Measurements from ENCODE around the gene SLC20A1.

DNA sequence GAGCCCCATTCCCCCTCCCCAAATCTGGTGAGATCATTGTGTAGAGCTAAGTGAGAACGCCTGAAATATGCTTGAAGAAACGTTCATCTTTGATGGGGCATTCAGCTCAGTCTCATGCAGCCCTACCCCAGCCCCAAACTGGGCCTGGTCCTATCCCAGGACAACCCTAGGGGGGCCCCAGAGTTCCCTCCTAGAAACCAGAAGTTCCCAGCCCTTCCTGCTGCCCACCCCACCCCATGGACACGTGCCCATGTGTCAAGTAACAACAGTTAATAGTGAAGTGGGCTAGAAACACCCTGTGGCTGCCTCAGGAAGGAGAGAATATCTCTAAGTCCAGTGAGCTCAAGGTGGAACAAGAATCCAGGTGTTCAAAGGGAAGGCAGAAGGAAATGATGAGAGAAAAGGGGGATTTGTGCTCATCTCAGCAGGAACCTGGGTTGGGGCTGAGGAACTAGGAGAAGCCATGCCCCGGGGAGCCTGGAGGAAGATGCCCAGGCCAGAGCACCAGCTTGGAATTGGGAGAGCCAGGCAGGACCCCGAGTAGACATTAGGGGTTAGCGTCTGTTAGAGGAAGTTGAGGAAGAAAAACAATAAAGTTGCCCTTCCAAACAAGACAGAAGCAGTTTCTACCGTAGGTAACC is 20.1 kb upstream of the SLC20A1 start:
- TF ChIP-seq, protein P1, sequence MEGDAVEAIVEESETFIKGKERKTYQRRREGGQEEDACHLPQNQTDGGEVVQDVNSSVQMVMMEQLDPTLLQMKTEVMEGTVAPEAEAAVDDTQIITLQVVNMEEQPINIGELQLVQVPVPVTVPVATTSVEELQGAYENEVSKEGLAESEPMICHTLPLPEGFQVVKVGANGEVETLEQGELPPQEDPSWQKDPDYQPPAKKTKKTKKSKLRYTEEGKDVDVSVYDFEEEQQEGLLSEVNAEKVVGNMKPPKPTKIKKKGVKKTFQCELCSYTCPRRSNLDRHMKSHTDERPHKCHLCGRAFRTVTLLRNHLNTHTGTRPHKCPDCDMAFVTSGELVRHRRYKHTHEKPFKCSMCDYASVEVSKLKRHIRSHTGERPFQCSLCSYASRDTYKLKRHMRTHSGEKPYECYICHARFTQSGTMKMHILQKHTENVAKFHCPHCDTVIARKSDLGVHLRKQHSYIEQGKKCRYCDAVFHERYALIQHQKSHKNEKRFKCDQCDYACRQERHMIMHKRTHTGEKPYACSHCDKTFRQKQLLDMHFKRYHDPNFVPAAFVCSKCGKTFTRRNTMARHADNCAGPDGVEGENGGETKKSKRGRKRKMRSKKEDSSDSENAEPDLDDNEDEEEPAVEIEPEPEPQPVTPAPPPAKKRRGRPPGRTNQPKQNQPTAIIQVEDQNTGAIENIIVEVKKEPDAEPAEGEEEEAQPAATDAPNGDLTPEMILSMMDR (IDR thresholded peaks at IDR 0.05; ENCODE audit: low read depth, low read length, poor library complexity, severe bottlenecking) = no peak
- TF ChIP-seq EZH2phosphoT487 (IDR thresholded peaks at IDR 0.05; ENCODE audit: borderline replicate concordance, low read length) = no peak
